Measurements from ENCODE around the gene FMN2.

DNA sequence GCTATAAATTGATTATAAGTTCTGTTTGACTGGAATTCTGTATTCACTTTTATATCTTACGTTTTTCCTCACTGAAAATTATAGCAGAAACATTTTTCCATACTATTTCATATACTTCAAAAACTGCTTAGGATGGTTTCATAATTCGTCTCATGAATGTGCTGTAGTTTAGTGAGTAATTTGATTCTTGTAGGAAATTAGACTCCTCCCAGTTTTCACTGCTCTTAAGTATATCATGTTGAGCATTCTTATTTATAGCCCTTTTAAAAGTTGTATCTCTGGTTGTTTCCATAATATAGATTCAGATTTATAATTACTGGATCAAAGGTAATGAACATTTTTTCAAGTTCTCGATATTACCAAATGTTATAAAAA is 250.6 kb downstream of the FMN2 start:
- TF ChIP-seq CTCF (IDR thresholded peaks at IDR 0.05) (no peak), ZFX (IDR thresholded peaks at IDR 0.05; ENCODE audit: borderline replicate concordance) (no peak)
